ENCODE measurements around the gene ZNF710. TPM values are rescaled to one million over a fixed set of nuclear protein-coding genes. Genes with fewer than 3 reads are reported as not detected.

The ZNF710 gene
- total and polyA plus RNA-seq, 9 of the 15 experiments (the other 6 are each of a cell fraction or from before 2014, with no cell fraction given), result 0.56 to 14.2 (median 5.2) TPM

- in situ Hi-C loops (cut with MboI) (no loop called here), intact Hi-C loops (cut with micrococcal nuclease) (no loop called here)
- Histone ChIP-seq H3K36me3 (ENCODE audit: control insufficient read depth, insufficient read depth, low read length) (no peaks in the 10 kb centered on the region), H3K27me3 (ENCODE audit: control insufficient read depth in 2 of 2, insufficient read depth in 2 of 2, low read length in 2 of 2) (no peaks in the 10 kb centered on the region), H3K27ac (ENCODE audit: extremely low read depth, low read depth, low read length) (no peak overlapping the region), H3K4me3 (no peak overlapping the region), H4K20me1 (replicated peaks; ENCODE audit: control insufficient read depth, insufficient read depth, low read length) (no peaks in the 10 kb centered on the region), H3K9ac (ENCODE audit: insufficient read depth in 1 of 2, low read depth in 2 of 2, low read length in 2 of 2) (no peak overlapping the region; a peak in 1 of 4 replicates), H3K9me1 (ENCODE audit: control insufficient read depth, insufficient read depth, low read length) (no peaks in the 10 kb centered on the region), H3K79me2 (ENCODE audit: control insufficient read depth, insufficient read depth, low read length) (no peaks in the 10 kb centered on the region), H3K4me2 (ENCODE audit: insufficient read depth, low read length) (no peak overlapping the region), H3K9me3 (replicated peaks; ENCODE audit: control insufficient read depth, insufficient read depth, low read depth, low read length) (no peaks in the 10 kb centered on the region), H2AFZ (ENCODE audit: low read depth, low read length) (no peak overlapping the region), H3K4me1 (replicated peaks in 1 of 2; ENCODE audit: control insufficient read depth in 2 of 2, insufficient read depth in 2 of 2, low read length in 2 of 2) (peaks cover 28 to 45% of the 10 kb centered on the region in 2 experiments)
- ChIA-PET POLR2A (interaction anchor here (1.0 to 1.1 kb wide), 2 partner anchors 11 to 21 kb away, joined by 3 read pairs; no protein-coding TSS in a partner anchor), CTCF (ENCODE audit: low intra/inter-chr PET ratio) (no interaction called here)
- no peak for FAIRE-seq
- no peak for TF ChIP-seq RFX7 (CRISPR knock-in tag; IDR thresholded peaks at IDR 0.05)
- no peak for TF ChIP-seq SIRT6 (IDR thresholded peaks at IDR 0.05; ENCODE audit: low read depth, low read length)
- 88% methylated on average over 4 of the region's 6 CpGs for WGBS (ENCODE audit: insufficient coverage, low coverage, missing lambda C conversion rate)
- no peak for ATAC-seq
- no peak for DNase-seq (ENCODE audit: extremely low read depth in 1 of 4, low spot score in 3 of 4)
- no TSS peak for BruUV-seq (replicated peaks)
These were observed 32.3 kb downstream of the ZNF710 start for GRCh38 chr15:90033448-90033847.

- ChIA-PET POLR2A (interaction anchor here (0.7 to 1.2 kb wide), 4 partner anchors 11 to 915 kb away, joined by 3 read pairs; no protein-coding TSS in a partner anchor), CTCF (ENCODE audit: low intra/inter-chr PET ratio) (no interaction called here)
- H3K79me2 ChIP-seq (ENCODE audit: control insufficient read depth, insufficient read depth, low read length), result no peaks in the 10 kb centered on the region; the same call in 2 of the 3 replicates
- no peaks in the 10 kb centered on the region for H3K9me1 ChIP-seq (ENCODE audit: control insufficient read depth, insufficient read depth, low read length)
- H3K9me3 ChIP-seq (replicated peaks; ENCODE audit: control insufficient read depth, insufficient read depth, low read depth, low read length), result no peaks in the 10 kb centered on the region
- WGBS (ENCODE audit: insufficient coverage, low coverage, missing lambda C conversion rate), result 53% methylated on average over 17 of the region's 19 CpGs
- BruUV-seq (replicated peaks), result no TSS peak
- H3K27me3 ChIP-seq (ENCODE audit: control insufficient read depth in 2 of 2, insufficient read depth in 2 of 2, low read length in 2 of 2), result no peaks in the 10 kb centered on the region
- no peaks in the 10 kb centered on the region for H3K36me3 ChIP-seq (ENCODE audit: control insufficient read depth, insufficient read depth, low read length)
- ATAC-seq (peak; percentile 17; the same call in 2 of the 3 replicates), DNase-seq (ENCODE audit: extremely low read depth in 1 of 4, low spot score in 3 of 4) (peak in 1 of 4 experiments; percentile 30), FAIRE-seq (peak; percentile 29)
- intact Hi-C loops (cut with micrococcal nuclease), result no loop called here
- peak overlapping the region in 1 of 2 experiments; percentile 69; a peak in 2 of 4 replicates for H3K9ac ChIP-seq (ENCODE audit: insufficient read depth in 1 of 2, low read depth in 2 of 2, low read length in 2 of 2)
- H2AFZ ChIP-seq (ENCODE audit: low read depth, low read length), result peak overlapping the region; percentile 5; the same call in 1 of the 2 replicates
- no peak overlapping the region for H3K4me3 ChIP-seq
- in situ Hi-C loops (cut with MboI), result no loop called here
- H4K20me1 ChIP-seq (replicated peaks; ENCODE audit: control insufficient read depth, insufficient read depth, low read length), result no peaks in the 10 kb centered on the region
- no peak overlapping the region for H3K4me2 ChIP-seq (ENCODE audit: insufficient read depth, low read length)
- peak overlapping the region; percentile 3; the same call in 1 of the 3 replicates for H3K27ac ChIP-seq (ENCODE audit: extremely low read depth, low read depth, low read length)
- H3K4me1 ChIP-seq (replicated peaks in 1 of 2; ENCODE audit: control insufficient read depth in 2 of 2, insufficient read depth in 2 of 2, low read length in 2 of 2), result peaks cover 40 to 57% of the 10 kb centered on the region in 2 experiments
- TF ChIP-seq JUN (IDR thresholded peaks at IDR 0.05; ENCODE audit: borderline replicate concordance, low read depth, low read length) (peak; percentile 40; the same call in 1 of the 2 replicates), JUN (CRISPR knock-in tag; IDR thresholded peaks at IDR 0.05; ENCODE audit: borderline replicate concordance) (0 out of 2 replicates have a peak, but pooled peaks have one; percentile 38), ZFP30 (CRISPR knock-in tag; IDR thresholded peaks at IDR 0.05; ENCODE audit: borderline replicate concordance) (no peak), FOXP1 (CRISPR knock-in tag; IDR thresholded peaks at IDR 0.05) (peak; percentile 53; the same call in 1 of the 2 replicates), STAT5B (CRISPR knock-in tag; IDR thresholded peaks at IDR 0.05) (no peak), ZNF592 (IDR thresholded peaks at IDR 0.05) (peak; percentile 9), FOXA3 (CRISPR knock-in tag; conservative IDR thresholded peaks at IDR 0.05 in 1 of 2, IDR thresholded peaks at IDR 0.05 in 1 of 2) (peak in 1 of 2 experiments; percentile 47; a peak in 1 of 4 replicates), GABPB1 (CRISPR knock-in tag; IDR thresholded peaks at IDR 0.05) (peak; percentile 29; the same call in 1 of the 2 replicates)
These were observed 34.1 kb downstream of the ZNF710 start for GRCh38 chr15:90035095-90035839.

All from K562 (cell line).